ENCODE measurements around the gene ELFN2. TPM values are rescaled to one million over a fixed set of nuclear protein-coding genes. Genes with fewer than 3 reads are reported as not detected.
A peak's percentile ranks its signal among the peaks of the same experiment; 100 is the strongest.

Gene ELFN2
- 0.08 TPM for polyA plus RNA-seq (2013, experiment 1 of 2)
- polyA plus RNA-seq (2013, experiment 2 of 2): 0.06 TPM

GRCh38 chr22:37427135-37427710, at the start of gene ELFN2:
Gene ELFN2 (minus strand): TSS chr22:37427479. CDS start chr22:37375534, 51,945 bp downstream.
- no CpG with 5 or more reads among the region's 72 CpGs for WGBS (ENCODE audit: extremely low coverage, insufficient coverage, low lambda C conversion rate)
- Histone ChIP-seq H3K4me2 (ENCODE audit: low read length) (peak within 1 kb of the TSS; percentile 27), H3K56ac (ENCODE audit: low read length) (peak within 1 kb of the TSS; percentile 58), H3K4me3 (ENCODE audit: low read length) (no peak within 1 kb of the TSS), H3K4me1 (ENCODE audit: control insufficient read depth, low read depth, low read length) (no peaks in the 10 kb centered on the region), H3K79me1 (ENCODE audit: low read length) (no peaks in the 10 kb centered on the region), H4K8ac (ENCODE audit: low read depth, low read length) (no peak within 1 kb of the TSS), H3K4ac (ENCODE audit: low read depth, low read length) (no peak within 1 kb of the TSS), H4K5ac (ENCODE audit: low read length) (no peak within 1 kb of the TSS), H3K79me2 (ENCODE audit: control insufficient read depth, insufficient read depth, low read length) (no peaks in the 10 kb centered on the region), H3K27ac (ENCODE audit: low read depth, low read length) (no peak within 1 kb of the TSS), H2AK5ac (ENCODE audit: low read length) (no peak within 1 kb of the TSS), H2BK120ac (ENCODE audit: low read depth, low read length) (no peak within 1 kb of the TSS), H3K9ac (ENCODE audit: low read length) (no peak within 1 kb of the TSS), H3K18ac (ENCODE audit: low read length) (no peak within 1 kb of the TSS), H3K23ac (ENCODE audit: low read length) (peak within 1 kb of the TSS; percentile 84), H3K27me3 (ENCODE audit: insufficient read depth, low read length, poor library complexity) (peaks cover 26% of the 10 kb centered on the region), H2BK5ac (ENCODE audit: low read length) (no peak within 1 kb of the TSS), H2BK15ac (replicated peaks; ENCODE audit: low read depth) (no peak within 1 kb of the TSS), H3K36me3 (ENCODE audit: control insufficient read depth, insufficient read depth, low read length) (no peaks in the 10 kb centered on the region)
- DNase-seq: no peak

DNA sequence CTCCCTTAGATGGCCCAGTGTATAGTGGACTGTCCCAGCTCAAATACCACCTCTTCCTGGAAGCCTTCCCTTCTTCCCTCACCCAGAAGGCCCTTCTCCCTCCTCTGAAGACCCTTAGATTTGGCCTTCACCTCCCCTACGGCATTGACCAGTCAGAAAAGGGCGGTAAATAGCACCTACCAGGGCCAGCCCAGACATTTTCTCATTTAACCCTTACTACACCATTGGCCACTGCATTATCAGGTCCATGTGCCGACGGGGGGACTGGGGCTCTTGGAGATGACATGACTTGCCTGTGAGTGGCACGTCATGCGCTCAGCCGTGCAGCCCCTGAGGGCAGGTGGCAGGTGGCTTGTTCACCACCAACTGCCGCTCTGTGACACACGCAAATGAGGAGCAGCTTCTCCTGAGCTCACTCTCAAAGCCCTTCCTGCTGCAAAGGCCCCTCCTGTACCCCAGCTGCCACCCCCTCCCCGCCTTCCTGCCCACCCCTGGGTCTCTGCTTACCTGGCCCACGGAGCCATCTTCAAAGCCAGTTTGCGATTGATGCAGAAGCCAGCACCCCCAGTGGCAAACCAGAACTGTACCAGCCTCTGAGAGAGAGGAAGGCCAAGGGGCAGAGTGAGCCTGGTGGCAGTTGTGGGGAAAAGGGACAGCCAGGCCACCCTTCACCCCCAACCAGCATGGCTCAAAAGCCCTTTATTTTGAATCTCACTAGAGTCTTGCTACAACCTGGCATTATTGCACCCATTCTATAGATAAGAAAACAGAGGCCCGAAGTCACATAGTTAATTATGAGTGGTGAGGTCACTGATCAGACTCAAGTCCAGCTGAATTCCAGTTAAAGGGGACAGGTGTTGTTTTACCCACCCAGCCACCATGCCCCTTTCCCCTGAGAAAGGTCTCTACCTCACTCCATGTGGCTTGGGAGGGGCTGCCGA, 49.4 kb upstream of the ELFN2 start:
- no peaks in the 10 kb centered on the region for H3K27me3 ChIP-seq (ENCODE audit: insufficient read depth, low read length, poor library complexity)

GRCh38 chr22:37474447-37475090, 47.3 kb upstream of the ELFN2 start:
- H3K79me1 ChIP-seq (ENCODE audit: low read length): no peaks in the 10 kb centered on the region
- WGBS (ENCODE audit: extremely low coverage, insufficient coverage, low lambda C conversion rate): no CpG with 5 or more reads among the region's 11 CpGs

More for the DNA sequence above, 49.4 kb upstream of the ELFN2 start:
- H3K36me3 ChIP-seq (ENCODE audit: control insufficient read depth, insufficient read depth, low read length): no peaks in the 10 kb centered on the region
- H3K4me2 ChIP-seq (ENCODE audit: low read length): no peak overlapping the region
- H3K79me2 ChIP-seq (ENCODE audit: control insufficient read depth, insufficient read depth, low read length): no peaks in the 10 kb centered on the region
- no peak overlapping the region for H3K4me3 ChIP-seq (ENCODE audit: low read length)
- no peak overlapping the region for H4K5ac ChIP-seq (ENCODE audit: low read length)
- H3K23ac ChIP-seq (ENCODE audit: low read length): no peak overlapping the region
- H2AK5ac ChIP-seq (ENCODE audit: low read length): no peak overlapping the region
- H2BK15ac ChIP-seq (replicated peaks; ENCODE audit: low read depth): no peak overlapping the region
- no peak overlapping the region for H4K8ac ChIP-seq (ENCODE audit: low read depth, low read length)
- no peak overlapping the region for H2BK120ac ChIP-seq (ENCODE audit: low read depth, low read length)
- H3K27ac ChIP-seq (ENCODE audit: low read depth, low read length): no peak overlapping the region
- no CpG with 5 or more reads among the region's 14 CpGs for WGBS (ENCODE audit: extremely low coverage, insufficient coverage, low lambda C conversion rate)
- no peak overlapping the region for H3K56ac ChIP-seq (ENCODE audit: low read length)
- no peak overlapping the region for H3K9ac ChIP-seq (ENCODE audit: low read length)
- H3K18ac ChIP-seq (ENCODE audit: low read length): no peak overlapping the region
- H3K4me1 ChIP-seq (ENCODE audit: control insufficient read depth, low read depth, low read length): no peaks in the 10 kb centered on the region
- H3K4ac ChIP-seq (ENCODE audit: low read depth, low read length): no peak overlapping the region
- no peaks in the 10 kb centered on the region for H3K79me1 ChIP-seq (ENCODE audit: low read length)
- H2BK5ac ChIP-seq (ENCODE audit: low read length): no peak overlapping the region
- no peak for DNase-seq

GRCh38 chr22:37473437-37473946, 46.2 kb upstream of the ELFN2 start:
- H2BK5ac ChIP-seq (ENCODE audit: low read length): no peak overlapping the region
- no peaks in the 10 kb centered on the region for H3K79me2 ChIP-seq (ENCODE audit: control insufficient read depth, insufficient read depth, low read length)
- H4K5ac ChIP-seq (ENCODE audit: low read length): no peak overlapping the region
- no peaks in the 10 kb centered on the region for H3K79me1 ChIP-seq (ENCODE audit: low read length)
- H3K36me3 ChIP-seq (ENCODE audit: control insufficient read depth, insufficient read depth, low read length): no peaks in the 10 kb centered on the region
- H3K27me3 ChIP-seq (ENCODE audit: insufficient read depth, low read length, poor library complexity): no peaks in the 10 kb centered on the region
- no peak overlapping the region for H3K4ac ChIP-seq (ENCODE audit: low read depth, low read length)
- H4K8ac ChIP-seq (ENCODE audit: low read depth, low read length): no peak overlapping the region
- H3K27ac ChIP-seq (ENCODE audit: low read depth, low read length): no peak overlapping the region
- H3K18ac ChIP-seq (ENCODE audit: low read length): no peak overlapping the region
- H2AK5ac ChIP-seq (ENCODE audit: low read length): no peak overlapping the region
- no peak overlapping the region for H3K4me2 ChIP-seq (ENCODE audit: low read length)
- H3K23ac ChIP-seq (ENCODE audit: low read length): no peak overlapping the region
- no peak overlapping the region for H3K56ac ChIP-seq (ENCODE audit: low read length)
- H2BK120ac ChIP-seq (ENCODE audit: low read depth, low read length): no peak overlapping the region
- no CpG with 5 or more reads among the region's 8 CpGs for WGBS (ENCODE audit: extremely low coverage, insufficient coverage, low lambda C conversion rate)
- no peaks in the 10 kb centered on the region for H3K4me1 ChIP-seq (ENCODE audit: control insufficient read depth, low read depth, low read length)
- no peak overlapping the region for H2BK15ac ChIP-seq (replicated peaks; ENCODE audit: low read depth)
- no peak overlapping the region for H3K4me3 ChIP-seq (ENCODE audit: low read length)
- DNase-seq: no peak
- H3K9ac ChIP-seq (ENCODE audit: low read length): no peak overlapping the region

More at GRCh38 chr22:37474447-37475090, 47.3 kb upstream of the ELFN2 start:
- H3K18ac ChIP-seq (ENCODE audit: low read length): no peak overlapping the region
- H2AK5ac ChIP-seq (ENCODE audit: low read length): no peak overlapping the region
- H2BK15ac ChIP-seq (replicated peaks; ENCODE audit: low read depth): no peak overlapping the region
- no peak overlapping the region for H3K56ac ChIP-seq (ENCODE audit: low read length)
- no peak overlapping the region for H3K4me3 ChIP-seq (ENCODE audit: low read length)
- H4K8ac ChIP-seq (ENCODE audit: low read depth, low read length): no peak overlapping the region
- no peak overlapping the region for H2BK120ac ChIP-seq (ENCODE audit: low read depth, low read length)
- H2BK5ac ChIP-seq (ENCODE audit: low read length): no peak overlapping the region
- no peak for DNase-seq
- H3K4ac ChIP-seq (ENCODE audit: low read depth, low read length): no peak overlapping the region
- no peak overlapping the region for H3K4me2 ChIP-seq (ENCODE audit: low read length)
- H3K36me3 ChIP-seq (ENCODE audit: control insufficient read depth, insufficient read depth, low read length): no peaks in the 10 kb centered on the region
- no peaks in the 10 kb centered on the region for H3K79me2 ChIP-seq (ENCODE audit: control insufficient read depth, insufficient read depth, low read length)
- H3K4me1 ChIP-seq (ENCODE audit: control insufficient read depth, low read depth, low read length): no peaks in the 10 kb centered on the region
- no peak overlapping the region for H3K23ac ChIP-seq (ENCODE audit: low read length)
- no peak overlapping the region for H3K9ac ChIP-seq (ENCODE audit: low read length)
- H3K27me3 ChIP-seq (ENCODE audit: insufficient read depth, low read length, poor library complexity): no peaks in the 10 kb centered on the region
- no peak overlapping the region for H3K27ac ChIP-seq (ENCODE audit: low read depth, low read length)
- no peak overlapping the region for H4K5ac ChIP-seq (ENCODE audit: low read length)

GRCh38 chr22:37472418-37473006, 45.2 kb upstream of the ELFN2 start:
- Histone ChIP-seq H3K4me2 (ENCODE audit: low read length) (no peak overlapping the region), H4K5ac (ENCODE audit: low read length) (no peak overlapping the region), H3K27ac (ENCODE audit: low read depth, low read length) (no peak overlapping the region), H3K9ac (ENCODE audit: low read length) (no peak overlapping the region), H2AK5ac (ENCODE audit: low read length) (no peak overlapping the region), H3K4ac (ENCODE audit: low read depth, low read length) (no peak overlapping the region), H3K27me3 (ENCODE audit: insufficient read depth, low read length, poor library complexity) (no peaks in the 10 kb centered on the region), H3K56ac (ENCODE audit: low read length) (no peak overlapping the region), H3K79me1 (ENCODE audit: low read length) (no peaks in the 10 kb centered on the region), H3K79me2 (ENCODE audit: control insufficient read depth, insufficient read depth, low read length) (no peaks in the 10 kb centered on the region), H2BK5ac (ENCODE audit: low read length) (no peak overlapping the region), H3K36me3 (ENCODE audit: control insufficient read depth, insufficient read depth, low read length) (no peaks in the 10 kb centered on the region), H2BK120ac (ENCODE audit: low read depth, low read length) (no peak overlapping the region), H3K23ac (ENCODE audit: low read length) (no peak overlapping the region), H2BK15ac (replicated peaks; ENCODE audit: low read depth) (no peak overlapping the region), H3K4me3 (ENCODE audit: low read length) (no peak overlapping the region), H3K4me1 (ENCODE audit: control insufficient read depth, low read depth, low read length) (no peaks in the 10 kb centered on the region), H4K8ac (ENCODE audit: low read depth, low read length) (no peak overlapping the region), H3K18ac (ENCODE audit: low read length) (no peak overlapping the region)
- peak; percentile 53 for DNase-seq
- WGBS (ENCODE audit: extremely low coverage, insufficient coverage, low lambda C conversion rate): no CpG with 5 or more reads among the region's 8 CpGs
